GM18873 (cell line): Measurements from ENCODE around the gene LRRC61.

ENCODE experiments used
- ATAC-seq: cut with Tn5 transposase; IDR thresholded peaks from one replicate; pipeline ENCODE4 v1.9.1; 2021; ENCODE audit warnings: mild to moderate bottlenecking, moderate library complexity, moderate number of reproducible peaks; ENCODE audit not compliant: unreplicated experiment, low FRiP score

Gene LRRC61

GRCh38 chr7:150346922-150347321, 23.8 kb downstream of the LRRC61 start:
- no peak for ATAC-seq

DNA sequence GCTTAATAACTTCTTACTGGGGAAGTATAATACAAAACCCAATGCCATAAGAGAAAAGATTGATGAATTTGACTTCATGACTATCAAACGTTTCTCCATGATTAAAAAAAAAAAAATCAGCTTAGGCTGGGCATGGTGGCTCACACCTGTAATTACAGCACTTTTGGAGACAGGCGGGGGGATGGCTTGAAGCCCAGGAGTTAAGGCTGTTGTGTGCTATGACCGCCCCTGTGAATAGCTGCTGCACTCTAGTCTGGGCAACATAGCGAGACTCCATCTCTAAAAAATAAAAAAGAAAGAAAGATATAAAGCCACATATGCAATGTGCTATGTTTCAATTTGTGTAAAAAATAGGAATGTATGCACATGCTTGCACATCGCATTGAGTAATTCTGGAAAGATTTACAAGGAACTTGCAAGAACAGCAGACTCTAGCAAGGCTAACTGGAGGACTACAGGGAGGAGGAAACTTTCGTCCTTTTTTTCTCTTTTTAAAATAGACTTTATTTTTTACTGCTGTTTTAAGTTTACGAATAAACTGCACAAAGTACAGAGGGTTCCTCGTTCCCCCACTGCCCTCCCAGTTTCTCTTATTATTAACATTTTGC, 28.5 kb downstream of the LRRC61 start:
- ATAC-seq: no peak

- no peak for ATAC-seq
Observed at GRCh38 chr7:150355666-150356059, 32.5 kb downstream of the LRRC61 start.

GRCh38 chr7:150356265-150356897, 33.2 kb downstream of the LRRC61 start:
- no peak for ATAC-seq

- ATAC-seq: no peak
Observed at GRCh38 chr7:150357270-150357669, 34.1 kb downstream of the LRRC61 start.

- ATAC-seq: no peak
Observed at GRCh38 chr7:150357771-150358427, 34.7 kb downstream of the LRRC61 start.

- ATAC-seq: no peak
Observed at GRCh38 chr7:150358433-150358832, 35.3 kb downstream of the LRRC61 start.

DNA sequence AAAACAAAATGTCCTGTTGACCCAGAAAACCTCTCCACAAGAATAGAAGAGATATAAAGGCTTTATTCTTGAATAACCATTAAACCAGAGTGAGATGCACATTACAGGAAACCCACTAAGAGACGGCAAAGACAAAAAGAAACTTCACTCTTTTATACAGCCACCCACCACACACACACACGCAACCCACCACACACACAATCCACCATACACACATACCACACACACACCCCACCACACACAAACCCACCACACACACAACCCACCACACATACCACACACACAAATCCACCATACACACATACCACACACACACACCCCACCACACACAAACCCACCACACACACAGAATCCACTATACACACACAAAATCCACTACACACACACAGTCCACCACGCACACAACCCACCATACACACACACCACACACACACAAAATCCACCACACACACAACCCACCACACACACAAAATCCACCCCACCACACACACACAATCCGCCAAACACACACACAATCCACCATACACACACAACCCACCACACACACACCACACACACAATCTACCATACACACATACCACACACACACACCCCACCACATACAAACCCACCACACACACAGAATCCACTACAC, 36.0 kb downstream of the LRRC61 start:
- no peak for ATAC-seq

DNA sequence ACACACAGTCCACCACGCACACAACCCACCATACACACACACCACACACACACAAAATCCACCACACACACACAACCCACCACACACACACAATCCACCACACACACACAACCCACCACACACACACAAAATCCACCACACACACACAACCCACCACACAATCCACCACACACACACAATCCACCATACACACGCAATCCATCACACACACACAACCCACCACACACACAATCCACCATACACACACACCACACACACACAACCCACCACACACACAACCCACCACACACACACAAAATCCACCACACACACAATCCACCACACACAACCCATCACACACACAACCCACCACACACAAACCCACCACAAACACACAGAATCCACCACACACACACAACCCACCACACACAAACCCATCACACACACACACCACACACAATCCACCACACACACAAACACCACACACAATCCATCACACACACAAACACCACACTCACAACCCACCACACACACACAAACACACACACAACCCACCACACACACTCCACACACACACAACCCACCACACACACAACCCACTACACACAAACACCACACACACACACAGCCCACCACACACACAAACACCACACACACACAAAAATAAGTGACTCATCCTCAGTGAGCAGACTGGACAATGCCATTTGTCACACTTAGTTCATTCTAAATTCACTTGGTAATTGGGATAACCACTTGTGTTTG, 36.6 kb downstream of the LRRC61 start:
- ATAC-seq: no peak

DNA sequence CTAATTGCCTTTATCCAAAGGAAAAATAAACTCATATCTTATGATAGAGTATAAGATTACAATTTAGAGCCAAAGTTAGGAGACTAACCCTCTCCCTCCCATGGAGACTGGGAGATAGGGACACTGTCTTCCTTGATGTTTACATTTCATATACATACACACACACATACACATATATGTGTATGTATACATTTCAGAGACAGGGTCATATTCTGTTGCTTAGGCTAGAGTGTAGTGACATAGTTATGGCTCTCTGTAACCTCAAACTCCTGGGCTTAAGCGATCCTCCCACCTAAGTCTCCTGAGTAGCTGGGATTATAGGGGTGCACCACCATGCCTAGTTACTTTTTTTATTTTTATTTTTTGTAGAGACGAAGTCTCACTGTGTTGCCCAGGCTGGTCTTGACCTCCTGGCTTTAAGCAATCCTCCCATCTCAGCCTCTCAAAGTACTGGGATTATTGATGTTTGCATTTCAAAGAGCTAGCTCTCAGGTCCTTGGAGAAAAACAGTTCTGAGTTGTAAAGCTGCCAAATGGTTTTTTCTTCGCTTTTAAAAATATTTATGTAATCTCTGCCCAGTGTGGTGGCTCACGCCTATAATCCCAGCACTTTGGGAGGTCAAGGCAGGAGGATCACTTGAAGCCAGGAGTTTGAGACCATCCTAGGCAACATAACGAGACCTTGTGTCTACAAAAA, 37.4 kb downstream of the LRRC61 start:
- no peak for ATAC-seq

GRCh38 chr7:150361402-150361801, 38.2 kb downstream of the LRRC61 start:
- ATAC-seq: no peak

GRCh38 chr7:150361807-150362621, 38.9 kb downstream of the LRRC61 start:
- ATAC-seq: no peak

DNA sequence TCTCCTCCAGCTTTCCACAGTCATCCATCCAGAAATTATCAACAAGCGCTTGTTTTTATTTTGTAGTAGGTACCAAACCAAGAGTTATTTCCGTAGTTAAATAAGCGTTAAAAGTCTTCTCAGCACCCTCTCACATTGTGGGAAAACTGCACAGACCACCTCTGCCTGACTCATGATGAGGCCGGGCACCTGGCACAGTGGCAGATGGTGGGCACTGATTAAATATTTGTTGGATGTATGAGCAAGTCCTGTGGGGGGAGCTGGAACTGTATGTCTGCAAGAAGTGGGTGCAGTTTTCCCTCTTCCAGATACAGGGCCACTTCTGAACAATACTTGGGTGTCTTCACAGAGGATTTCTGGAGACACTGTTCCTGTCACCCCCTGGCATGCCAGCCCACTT, 40.2 kb downstream of the LRRC61 start:
- no peak for ATAC-seq

GRCh38 chr7:150363872-150364271, 40.7 kb downstream of the LRRC61 start:
- ATAC-seq: no peak

DNA sequence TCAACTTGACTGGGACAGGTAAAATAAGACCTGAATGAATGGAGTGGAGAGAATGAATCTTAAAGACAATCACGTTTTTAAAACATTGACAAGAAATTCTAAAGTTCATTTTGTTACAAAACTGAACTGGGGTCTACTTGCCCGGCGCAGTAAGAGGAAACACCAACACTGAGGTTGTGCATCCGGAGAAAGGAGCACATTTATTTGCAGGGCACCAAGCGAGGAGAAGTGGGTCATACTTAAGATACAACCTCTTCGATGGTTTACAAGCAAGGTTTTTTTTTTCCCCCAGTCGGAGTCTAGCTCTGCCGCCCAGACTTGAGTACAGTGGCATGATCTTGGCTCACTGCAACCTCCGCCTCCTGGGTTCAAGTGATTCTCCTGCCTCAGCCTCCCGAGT, 42.0 kb downstream of the LRRC61 start:
- ATAC-seq: no peak

GRCh38 chr7:150365673-150366398, 42.7 kb downstream of the LRRC61 start:
- ATAC-seq: no peak

DNA sequence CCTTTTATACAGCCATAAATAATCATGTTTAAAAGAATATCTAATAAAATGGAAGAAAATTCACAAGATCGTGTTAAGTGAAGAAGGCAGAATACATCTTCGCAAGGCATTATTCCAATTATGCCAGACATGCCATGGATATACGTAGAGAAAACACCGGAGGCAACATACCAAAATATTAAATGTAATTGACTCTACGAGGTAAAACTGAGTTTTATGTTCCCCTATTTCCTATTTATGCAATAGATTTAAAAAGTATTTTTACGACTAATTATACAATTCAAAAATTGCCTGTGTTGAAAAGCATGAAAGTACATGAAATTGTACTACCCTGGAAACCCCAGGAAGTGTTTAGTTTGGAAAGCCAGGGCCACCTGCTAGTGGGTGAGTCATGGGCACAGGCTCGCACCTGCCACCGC, 44.5 kb downstream of the LRRC61 start:
- no peak for ATAC-seq

GRCh38 chr7:150368096-150368883, 45.1 kb downstream of the LRRC61 start, which contains the start of gene REPIN1:
Gene REPIN1 (plus strand): TSS chr7:150368822. CDS start chr7:150369712, 890 bp downstream.
- no peak for ATAC-seq
